Measurements from ENCODE around the gene MGARP.
"Not testable (repeated sequence)": the region's sequence is repeated elsewhere in the genome, so short reads cannot be mapped to it uniquely, and the experiment has no call there.

- TF ChIP-seq MYC (IDR thresholded peaks at IDR 0.05; ENCODE audit: borderline replicate concordance, low read length); POLR2A (IDR thresholded peaks at IDR 0.05; ENCODE audit: low read length); CTCF (IDR thresholded peaks at IDR 0.05); SREBF2 (IDR thresholded peaks at IDR 0.05); BCL3 (IDR thresholded peaks at IDR 0.05); EP300 (IDR thresholded peaks at IDR 0.05); PBX3 (IDR thresholded peaks at IDR 0.05); FOSB (CRISPR knock-in tag; IDR thresholded peaks at IDR 0.05); RAD21 (conservative IDR thresholded peaks at IDR 0.05 in 1 of 2, IDR thresholded peaks at IDR 0.05 in 1 of 2); BHLHE40 (IDR thresholded peaks at IDR 0.05; ENCODE audit: low read depth, low read length); REST (IDR thresholded peaks at IDR 0.05); PHF8 (IDR thresholded peaks at IDR 0.05; ENCODE audit: borderline replicate concordance, low read depth); CBX2 (IDR thresholded peaks at IDR 0.05; ENCODE audit: borderline replicate concordance, low read depth); USF2 (IDR thresholded peaks at IDR 0.05): not testable (repeated sequence)
These were observed 42.5 kb upstream of the MGARP start for GRCh38 chr4:139322541-139322940.

Measured in A549 (cell line).